Esophagus muscularis mucosa (tissue), 4 donors: ENCODE data around the gene ZDHHC8.

ENCODE experiments used
- EP300 ChIP-seq: sonication (generic); formaldehyde crosslinking; IDR thresholded peaks from one replicate; pipeline ENCODE4 v1.6.1; 2017; ENCODE audit warnings: antibody characterized with exemption
- POLR2A ChIP-seq: fragments of 450-650 bp; IDR thresholded peaks from one replicate; pipeline ENCODE4 v1.6.1; 2017; ENCODE audit warnings: antibody characterized with exemption, moderate library complexity, mild to moderate bottlenecking, low read depth
- POLR2AphosphoS5 ChIP-seq, 2 donors: sonication (generic); formaldehyde crosslinking; IDR thresholded peaks; one replicate each; pipeline ENCODE4 v1.6.1; 2017; ENCODE audit warnings: antibody characterized with exemption in 2 of 2
- TF ChIP-seq, protein P1 (sequence below), 3 experiments: fragments of 200-600 bp in 2 of 3; fragments of 450-650 bp in 1 of 3; sonication (generic) in 2 of 3; IDR thresholded peaks; one replicate each; pipeline ENCODE4 v1.5.1; 2017 to 2019; ENCODE audit warnings: antibody characterized with exemption in 3 of 3, mild to moderate bottlenecking in 2 of 3, moderate library complexity in 1 of 3

DNA sequence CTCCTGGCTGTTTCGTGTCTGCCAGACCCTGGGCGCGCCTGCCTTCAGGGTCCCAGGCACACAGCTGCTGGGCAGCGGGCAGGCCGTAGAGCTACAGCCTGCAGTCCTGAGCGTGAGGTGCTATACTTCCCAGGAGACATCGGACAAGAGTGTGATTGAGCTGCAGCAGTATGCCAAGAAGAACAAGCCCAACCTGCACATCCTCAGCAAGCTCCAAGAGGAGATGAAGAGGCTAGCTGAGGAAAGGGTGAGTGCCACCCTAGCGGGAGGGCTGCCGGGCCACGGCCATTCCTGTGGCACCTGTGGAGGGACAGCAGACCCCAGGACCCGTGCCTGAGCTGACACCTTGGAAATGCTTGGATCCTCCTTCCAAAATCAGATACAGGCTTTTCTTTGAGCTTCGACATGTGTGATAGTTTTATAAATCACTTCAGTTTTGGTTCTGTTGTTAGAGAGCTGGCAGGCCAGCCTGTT, 22.8 kb upstream of the ZDHHC8 start:
- TF ChIP-seq, protein P1, sequence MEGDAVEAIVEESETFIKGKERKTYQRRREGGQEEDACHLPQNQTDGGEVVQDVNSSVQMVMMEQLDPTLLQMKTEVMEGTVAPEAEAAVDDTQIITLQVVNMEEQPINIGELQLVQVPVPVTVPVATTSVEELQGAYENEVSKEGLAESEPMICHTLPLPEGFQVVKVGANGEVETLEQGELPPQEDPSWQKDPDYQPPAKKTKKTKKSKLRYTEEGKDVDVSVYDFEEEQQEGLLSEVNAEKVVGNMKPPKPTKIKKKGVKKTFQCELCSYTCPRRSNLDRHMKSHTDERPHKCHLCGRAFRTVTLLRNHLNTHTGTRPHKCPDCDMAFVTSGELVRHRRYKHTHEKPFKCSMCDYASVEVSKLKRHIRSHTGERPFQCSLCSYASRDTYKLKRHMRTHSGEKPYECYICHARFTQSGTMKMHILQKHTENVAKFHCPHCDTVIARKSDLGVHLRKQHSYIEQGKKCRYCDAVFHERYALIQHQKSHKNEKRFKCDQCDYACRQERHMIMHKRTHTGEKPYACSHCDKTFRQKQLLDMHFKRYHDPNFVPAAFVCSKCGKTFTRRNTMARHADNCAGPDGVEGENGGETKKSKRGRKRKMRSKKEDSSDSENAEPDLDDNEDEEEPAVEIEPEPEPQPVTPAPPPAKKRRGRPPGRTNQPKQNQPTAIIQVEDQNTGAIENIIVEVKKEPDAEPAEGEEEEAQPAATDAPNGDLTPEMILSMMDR (IDR thresholded peaks at IDR 0.05), result no peak
- no peak for TF ChIP-seq POLR2AphosphoS5 (IDR thresholded peaks at IDR 0.05)
- TF ChIP-seq POLR2A, result no peak
- TF ChIP-seq EP300, result no peak
